Measurements from ENCODE around the gene TUBB. TPM values are rescaled to one million over a fixed set of nuclear protein-coding genes. Genes with fewer than 3 reads are reported as not detected.
A peak's percentile ranks its signal among the peaks of the same experiment; 100 is the strongest.

Gene TUBB
- total and polyA plus RNA-seq, 9 of the 15 experiments (the other 6 are each of a cell fraction or from before 2014, with no cell fraction given), result 971 to 2,870 (median 1,478) TPM

- TF ChIP-seq ETV6 (IDR thresholded peaks at IDR 0.05; ENCODE audit: borderline replicate concordance in 1 of 2, low read depth in 2 of 2, low read length in 1 of 2), result 0 out of 4 replicates have a peak, but pooled peaks of 1 of the 2 experiments have one; percentile 54
- no peak for TF ChIP-seq ETV6 (CRISPR knock-in tag; IDR thresholded peaks at IDR 0.05; ENCODE audit: borderline replicate concordance)
- TF ChIP-seq ZBTB33 (CRISPR knock-in tag; IDR thresholded peaks at IDR 0.05), result no peak; the same call in none of the 2 replicates
- peak; percentile 19; the same call in 1 of the 2 replicates for TF ChIP-seq HMGXB4 (CRISPR knock-in tag; IDR thresholded peaks at IDR 0.05)
- TF ChIP-seq FOXM1 (IDR thresholded peaks at IDR 0.05; ENCODE audit: low read depth), result no peak
- TF ChIP-seq FOXM1 (CRISPR knock-in tag; IDR thresholded peaks at IDR 0.05; ENCODE audit: low read depth), result peak; percentile 49; the same call in 1 of the 2 replicates
- no peak; the same call in 1 of the 2 replicates for TF ChIP-seq MBD2 (IDR thresholded peaks at IDR 0.05; ENCODE audit: borderline replicate concordance, low read depth)
- TF ChIP-seq ZKSCAN1 (IDR thresholded peaks at IDR 0.05; ENCODE audit: low read depth, low read length), result peak; percentile 26; the same call in 1 of the 2 replicates
- no peak for TF ChIP-seq CCAR2 (IDR thresholded peaks at IDR 0.05; ENCODE audit: low read depth, low read length)
- TF ChIP-seq DEAF1 (CRISPR knock-in tag; IDR thresholded peaks at IDR 0.05), result 0 out of 2 replicates have a peak, but pooled peaks have one; percentile 4
- peak; percentile 83; the same call in 1 of the 2 replicates for TF ChIP-seq ZNF518B (CRISPR knock-in tag; IDR thresholded peaks at IDR 0.05)
- TF ChIP-seq BACH1 (tag; IDR thresholded peaks at IDR 0.05), result no peak
- TF ChIP-seq SMC3 (conservative IDR thresholded peaks at IDR 0.05; ENCODE audit: insufficient read depth, low read depth, low read length), result 0 out of 2 replicates have a peak, but pooled peaks have one; percentile 3
- peak; percentile 49 for TF ChIP-seq ETS2 (tag; IDR thresholded peaks at IDR 0.05; ENCODE audit: borderline replicate concordance, poor library complexity, severe bottlenecking)
- peak; percentile 64 for TF ChIP-seq ELF2 (CRISPR knock-in tag; IDR thresholded peaks at IDR 0.05)
- TF ChIP-seq STAT5B (CRISPR knock-in tag; IDR thresholded peaks at IDR 0.05), result no peak
These were observed 22.4 kb downstream of the TUBB start, which contains the start of gene FLOT1 (continued) for GRCh38 chr6:30742316-30743098.

All from K562 (cell line).